ENCODE results near the gene OTOP2. TPM values are rescaled to one million over a fixed set of nuclear protein-coding genes. Genes with fewer than 3 reads are reported as not detected.

The OTOP2 gene
- total RNA-seq, 1 donor from 2014 or later = not detected

- no peak for TF ChIP-seq CTCF (conservative IDR thresholded peaks at IDR 0.05)
- Mint-ChIP-seq H3K4me1 (no peaks in the 10 kb centered on the region), H3K4me3 (no peak overlapping the region), H3K9me3 (no peaks in the 10 kb centered on the region), H3K27ac (ENCODE audit: unreplicated experiment) (no peak overlapping the region), H3K36me3 (ENCODE audit: low read depth) (no peaks in the 10 kb centered on the region), H3K27me3 (ENCODE audit: low read depth) (peaks cover 8% of the 10 kb centered on the region)
- no peak for DNase-seq (ENCODE audit: low read depth, low spot score)
These were observed 29.1 kb downstream of the OTOP2 start for GRCh38 chr17:74953134-74953687.

- no peaks in the 10 kb centered on the region for H3K4me1 Mint-ChIP-seq
- H3K27me3 Mint-ChIP-seq (ENCODE audit: low read depth) = peaks cover 9% of the 10 kb centered on the region
- DNase-seq (ENCODE audit: low read depth, low spot score) = no peak
- no peak for TF ChIP-seq CTCF (conservative IDR thresholded peaks at IDR 0.05)
- no peak overlapping the region for H3K4me3 Mint-ChIP-seq
- H3K27ac Mint-ChIP-seq (ENCODE audit: unreplicated experiment) = no peak overlapping the region
- no peaks in the 10 kb centered on the region for H3K36me3 Mint-ChIP-seq (ENCODE audit: low read depth)
- no peaks in the 10 kb centered on the region for H3K9me3 Mint-ChIP-seq
These were observed 30.0 kb downstream of the OTOP2 start for GRCh38 chr17:74954115-74954514.

GRCh38 chr17:74954665-74955421, 30.8 kb downstream of the OTOP2 start:
- no peaks in the 10 kb centered on the region for H3K36me3 Mint-ChIP-seq (ENCODE audit: low read depth)
- H3K27me3 Mint-ChIP-seq (ENCODE audit: low read depth) = peaks cover 15% of the 10 kb centered on the region
- no peak overlapping the region for H3K4me3 Mint-ChIP-seq
- no peaks in the 10 kb centered on the region for H3K9me3 Mint-ChIP-seq
- H3K4me1 Mint-ChIP-seq = no peaks in the 10 kb centered on the region
- no peak for TF ChIP-seq CTCF (conservative IDR thresholded peaks at IDR 0.05)
- no peak overlapping the region for H3K27ac Mint-ChIP-seq (ENCODE audit: unreplicated experiment)
- no peak for DNase-seq (ENCODE audit: low read depth, low spot score)

GRCh38 chr17:74956093-74956492, 32.0 kb downstream of the OTOP2 start:
- peaks cover 15% of the 10 kb centered on the region for H3K27me3 Mint-ChIP-seq (ENCODE audit: low read depth)
- H3K4me3 Mint-ChIP-seq = no peak overlapping the region
- DNase-seq (ENCODE audit: low read depth, low spot score) = no peak
- no peaks in the 10 kb centered on the region for H3K36me3 Mint-ChIP-seq (ENCODE audit: low read depth)
- TF ChIP-seq CTCF (conservative IDR thresholded peaks at IDR 0.05) = no peak
- no peaks in the 10 kb centered on the region for H3K9me3 Mint-ChIP-seq
- H3K4me1 Mint-ChIP-seq = no peaks in the 10 kb centered on the region
- no peak overlapping the region for H3K27ac Mint-ChIP-seq (ENCODE audit: unreplicated experiment)

- Mint-ChIP-seq H3K4me1 (peaks cover 3% of the 10 kb centered on the region), H3K4me3 (no peak overlapping the region), H3K27ac (ENCODE audit: unreplicated experiment) (no peak overlapping the region), H3K27me3 (ENCODE audit: low read depth) (peaks cover 18% of the 10 kb centered on the region), H3K9me3 (no peaks in the 10 kb centered on the region), H3K36me3 (ENCODE audit: low read depth) (no peaks in the 10 kb centered on the region)
- peak; percentile 98 for DNase-seq (ENCODE audit: low read depth, low spot score)
- peak; percentile 89 for TF ChIP-seq CTCF (conservative IDR thresholded peaks at IDR 0.05)
These were observed 34.1 kb downstream of the OTOP2 start for GRCh38 chr17:74957935-74958740.

Data from neural crest cell (in vitro differentiated cells).